HepG2 (cell line): ENCODE measurements around the gene RNASE11. TPM values are rescaled to one million over a fixed set of nuclear protein-coding genes. Genes with fewer than 3 reads are reported as not detected.
A peak's percentile ranks its signal among the peaks of the same experiment; 100 is the strongest.

Experiments used
- BORCS8-MEF2B ChIP-seq: sonication (generic); formaldehyde crosslinking; IDR thresholded peaks from 2 replicates; pipeline ENCODE4 v1.8.0; 2022; ENCODE audit warnings: mild to moderate bottlenecking, missing genetic modification reagents
- BRD4 ChIP-seq: sonication (generic); formaldehyde crosslinking; IDR thresholded peaks from 2 replicates; pipeline ENCODE4 v1.4.0; 2020; ENCODE audit warnings: missing genetic modification reagents
- EEA1 ChIP-seq: sonication (generic); formaldehyde crosslinking; IDR thresholded peaks from 2 replicates; pipeline ENCODE4 v1.5.1; 2020; ENCODE audit warnings: mild to moderate bottlenecking, missing genetic modification reagents, borderline replicate concordance
- ETV6 ChIP-seq: sonication (generic); formaldehyde crosslinking; conservative IDR thresholded peaks from 2 replicates; pipeline ENCODE4 v1.4.0; 2020; ENCODE audit warnings: missing genetic modification reagents
- FOXA1 ChIP-seq, 2 experiments: fragments of 450-650 bp in 1 of 2; sonication (generic) in 1 of 2; formaldehyde crosslinking in 1 of 2; IDR thresholded peaks; 2 replicates each; pipeline versions ENCODE4 v1.4.0 to v1.6.1; 2016 to 2020; ENCODE audit warnings: missing genetic modification reagents in 1 of 2
- FOXC1 ChIP-seq: sonication (generic); formaldehyde crosslinking; IDR thresholded peaks from 2 replicates; pipeline ENCODE4 v1.8.0; 2022; ENCODE audit warnings: mild to moderate bottlenecking, missing genetic modification reagents, borderline replicate concordance
- GATAD2A ChIP-seq: IDR thresholded peaks from 2 replicates; pipeline ENCODE4 v1.6.1; 2016
- HIVEP1 ChIP-seq: sonication (generic); formaldehyde crosslinking; IDR thresholded peaks from 2 replicates; pipeline ENCODE4 v1.4.0; 2020; ENCODE audit warnings: mild to moderate bottlenecking, missing genetic modification reagents
- KMT2A ChIP-seq: sonication (generic); formaldehyde crosslinking; IDR thresholded peaks from 2 replicates; pipeline ENCODE4 v1.4.0; 2020; ENCODE audit warnings: missing genetic modification reagents
- MAF1 ChIP-seq: sonication (generic); formaldehyde crosslinking; IDR thresholded peaks from 2 replicates; pipeline ENCODE4 v1.5.0; 2020; ENCODE audit warnings: missing genetic modification reagents, borderline replicate concordance
- MED1 ChIP-seq: sonication (generic); formaldehyde crosslinking; IDR thresholded peaks from 2 replicates; pipeline ENCODE4 v1.4.0; 2020; ENCODE audit warnings: missing genetic modification reagents
- MED13 ChIP-seq: sonication (generic); formaldehyde crosslinking; IDR thresholded peaks from 2 replicates; pipeline ENCODE4 v1.5.0; 2020; ENCODE audit warnings: missing genetic modification reagents
- MTF1 ChIP-seq: sonication (generic); formaldehyde crosslinking; IDR thresholded peaks from 2 replicates; pipeline ENCODE4 v1.5.0; 2020; ENCODE audit warnings: missing genetic modification reagents
- SP5 ChIP-seq: IDR thresholded peaks from 2 replicates; pipeline ENCODE4 v1.6.1; 2016; ENCODE audit warnings: low read depth, borderline replicate concordance
- SRY ChIP-seq: sonication (generic); formaldehyde crosslinking; IDR thresholded peaks from 2 replicates; pipeline ENCODE4 v1.8.0; 2022; ENCODE audit warnings: mild to moderate bottlenecking, missing genetic modification reagents
- ZBTB43 ChIP-seq: sonication (generic); formaldehyde crosslinking; conservative IDR thresholded peaks from 2 replicates; pipeline ENCODE4 v1.4.0; 2020; ENCODE audit warnings: missing genetic modification reagents
- ZFP36L1 ChIP-seq: sonication (generic); formaldehyde crosslinking; IDR thresholded peaks from 2 replicates; pipeline ENCODE4 v1.8.0; 2022; ENCODE audit warnings: mild to moderate bottlenecking, missing genetic modification reagents, moderate library complexity
- ZMYM2 ChIP-seq: sonication (generic); formaldehyde crosslinking; IDR thresholded peaks from 2 replicates; pipeline ENCODE4 v1.8.0; 2022; ENCODE audit warnings: mild to moderate bottlenecking, missing genetic modification reagents
- ZNF3 ChIP-seq: IDR thresholded peaks from 2 replicates; pipeline ENCODE4 v1.7.0; 2017; ENCODE audit warnings: inconsistent platforms
- ZNF343 ChIP-seq: sonication (generic); formaldehyde crosslinking; IDR thresholded peaks from 2 replicates; pipeline ENCODE4 v1.4.0; 2020; ENCODE audit warnings: mild to moderate bottlenecking, missing genetic modification reagents
- ZNF550 ChIP-seq: sonication (generic); formaldehyde crosslinking; IDR thresholded peaks from 2 replicates; pipeline ENCODE4 v1.4.0; 2020; ENCODE audit warnings: mild to moderate bottlenecking, missing genetic modification reagents, borderline replicate concordance
- ZNF562 ChIP-seq: sonication (generic); formaldehyde crosslinking; IDR thresholded peaks from 2 replicates; pipeline ENCODE4 v1.8.0; 2022; ENCODE audit warnings: missing genetic modification reagents, borderline replicate concordance
- ZNF614 ChIP-seq: IDR thresholded peaks from 2 replicates; pipeline ENCODE4 v1.6.1; 2018; ENCODE audit warnings: missing biosample characterization, missing genetic modification reagents, inconsistent platforms, borderline replicate concordance
- ZNF644 ChIP-seq: IDR thresholded peaks from 2 replicates; pipeline ENCODE4 v1.6.1; 2016; ENCODE audit warnings: low read depth
- ZNF720 ChIP-seq: sonication (generic); formaldehyde crosslinking; IDR thresholded peaks from 2 replicates; pipeline ENCODE4 v1.4.0; 2020; ENCODE audit warnings: missing genetic modification reagents
- ZNF724P ChIP-seq: sonication (generic); formaldehyde crosslinking; IDR thresholded peaks from 2 replicates; pipeline ENCODE4 v1.8.0; 2022; ENCODE audit warnings: missing genetic modification reagents, borderline replicate concordance
- ZNF737 ChIP-seq: sonication (generic); formaldehyde crosslinking; IDR thresholded peaks from 2 replicates; pipeline ENCODE4 v1.5.0; 2020; ENCODE audit warnings: missing genetic modification reagents, mild to moderate bottlenecking, borderline replicate concordance
- ZNF891 ChIP-seq: sonication (generic); formaldehyde crosslinking; IDR thresholded peaks from 2 replicates; pipeline ENCODE4 v1.5.0; 2020; ENCODE audit warnings: mild to moderate bottlenecking, missing genetic modification reagents
- polyA plus RNA-seq, 8 experiments: library from polyadenylated mRNA; depleted of rRNA in 3 of 8; stranded (reverse) in 7 of 8; unstranded in 1 of 8; fragments of >200 nt; fragmentation: Illumina TruSeq in 4 of 8; extraction: Trizol in 4 of 8; gene quantifications; 2 replicates each; pipeline versions ENCODE4 v1.2.1 to v1.2.3, GENCODE V29; 2011 to 2016; ENCODE audit warnings: low read depth in 4 of 8, missing spikeins in 1 of 8, mixed read lengths in 1 of 8; ENCODE audit not compliant: insufficient read depth in 1 of 8
- total RNA-seq, 5 experiments: library from RNA; depleted of rRNA; stranded (reverse); fragments of >200 nt; fragmentation: Illumina TruSeq; extraction: Trizol; gene quantifications; 2 replicates each; pipeline ENCODE4 v1.2.3, GENCODE V29; 2016; ENCODE audit warnings: low read depth in 1 of 5
- TF ChIP-seq, protein P1 (sequence below): sonication (generic); formaldehyde crosslinking; IDR thresholded peaks from 2 replicates; pipeline ENCODE4 v1.8.0; 2022; ENCODE audit warnings: mild to moderate bottlenecking, missing genetic modification reagents, moderate library complexity
- TF ChIP-seq, protein P2 (sequence below): sonication (generic); formaldehyde crosslinking; IDR thresholded peaks from 2 replicates; pipeline ENCODE4 v1.5.0; 2020; ENCODE audit warnings: missing genetic modification reagents

The RNASE11 gene
- total and polyA plus RNA-seq, 2 of the 13 experiments (the other 11 are each of a cell fraction or from before 2014, with no cell fraction given): not detected

DNA sequence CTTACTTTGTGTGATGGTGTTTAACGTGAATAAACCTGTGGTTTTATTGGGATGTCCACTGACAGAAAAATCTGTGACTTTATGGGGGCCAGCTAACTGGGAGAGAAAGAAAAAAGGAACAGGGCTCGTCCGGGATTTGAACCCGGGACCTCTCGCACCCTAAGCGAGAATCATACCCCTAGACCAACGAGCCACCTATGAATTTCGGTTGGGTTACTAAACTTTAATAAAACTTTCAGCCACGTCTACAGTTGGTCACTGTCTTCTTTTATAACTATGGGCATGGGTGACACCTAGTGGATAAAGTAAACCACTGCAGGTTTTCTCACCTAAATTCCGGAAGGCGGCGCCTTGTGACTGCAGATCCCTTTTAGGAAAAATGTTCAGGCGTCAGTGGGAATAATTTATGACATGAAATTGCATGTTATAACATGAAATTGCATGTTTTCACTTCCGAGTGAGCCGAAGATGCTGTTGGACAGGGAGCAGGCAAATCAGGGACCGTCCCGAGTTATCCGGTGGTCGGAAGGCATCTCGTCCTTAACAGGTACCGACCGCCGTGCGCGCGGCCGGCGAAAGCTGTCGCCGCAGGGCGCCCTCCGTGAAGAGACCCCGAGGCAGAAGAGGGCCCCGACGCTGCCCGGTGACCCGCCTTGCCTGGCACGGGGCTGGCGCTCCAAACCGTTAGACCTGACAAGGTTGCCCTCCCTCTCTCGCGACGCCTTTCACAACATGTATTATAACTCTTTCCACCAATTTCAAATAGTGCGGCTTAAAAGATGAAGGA, 21.6 kb upstream of the RNASE11 start (continued):
- TF ChIP-seq BRD4 (CRISPR knock-in tag) (no peak), ZNF724P (peak; percentile 59; the same call in 1 of the 2 replicates), FOXA1 (IDR thresholded peaks at IDR 0.05) (no peak), FOXA1 (CRISPR knock-in tag; IDR thresholded peaks at IDR 0.05) (no peak), ZNF614 (no peak), ZNF720 (CRISPR knock-in tag) (no peak), FOXC1 (no peak), SP5 (CRISPR knock-in tag) (no peak), EEA1 (CRISPR knock-in tag) (no peak), MTF1 (CRISPR knock-in tag) (no peak), ZNF550 (CRISPR knock-in tag) (no peak), ZMYM2 (CRISPR knock-in tag) (no peak), ZFP36L1 (CRISPR knock-in tag) (no peak; the same call in 1 of the 2 replicates), ETV6 (CRISPR knock-in tag) (no peak; the same call in 1 of the 2 replicates), ZNF562 (CRISPR knock-in tag) (no peak), ZNF3 (CRISPR knock-in tag) (no peak), MAF1 (peak; percentile 91; the same call in 1 of the 2 replicates), BORCS8-MEF2B (CRISPR knock-in tag) (0 out of 2 replicates have a peak, but pooled peaks have one; percentile 16), ZNF891 (CRISPR knock-in tag) (peak; percentile 82; the same call in 1 of the 2 replicates), MED13 (CRISPR knock-in tag) (no peak; the same call in 1 of the 2 replicates), HIVEP1 (peak; percentile 76; the same call in 1 of the 2 replicates), ZNF343 (CRISPR knock-in tag) (no peak), ZNF644 (CRISPR knock-in tag) (0 out of 2 replicates have a peak, but pooled peaks have one; percentile 34), KMT2A (CRISPR knock-in tag) (0 out of 2 replicates have a peak, but pooled peaks have one; percentile 23), ZBTB43 (CRISPR knock-in tag) (0 out of 2 replicates have a peak, but pooled peaks have one; percentile 20), GATAD2A (CRISPR knock-in tag) (peak; percentile 71; the same call in 1 of the 2 replicates), MED1 (no peak; the same call in 1 of the 2 replicates), SRY (peak; percentile 49; the same call in 1 of the 2 replicates), ZNF737 (no peak; the same call in 1 of the 2 replicates)
- TF ChIP-seq, protein P1, sequence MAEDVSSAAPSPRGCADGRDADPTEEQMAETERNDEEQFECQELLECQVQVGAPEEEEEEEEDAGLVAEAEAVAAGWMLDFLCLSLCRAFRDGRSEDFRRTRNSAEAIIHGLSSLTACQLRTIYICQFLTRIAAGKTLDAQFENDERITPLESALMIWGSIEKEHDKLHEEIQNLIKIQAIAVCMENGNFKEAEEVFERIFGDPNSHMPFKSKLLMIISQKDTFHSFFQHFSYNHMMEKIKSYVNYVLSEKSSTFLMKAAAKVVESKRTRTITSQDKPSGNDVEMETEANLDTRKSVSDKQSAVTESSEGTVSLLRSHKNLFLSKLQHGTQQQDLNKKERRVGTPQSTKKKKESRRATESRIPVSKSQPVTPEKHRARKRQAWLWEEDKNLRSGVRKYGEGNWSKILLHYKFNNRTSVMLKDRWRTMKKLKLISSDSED (CRISPR knock-in tag): no peak
- TF ChIP-seq, protein P2, sequence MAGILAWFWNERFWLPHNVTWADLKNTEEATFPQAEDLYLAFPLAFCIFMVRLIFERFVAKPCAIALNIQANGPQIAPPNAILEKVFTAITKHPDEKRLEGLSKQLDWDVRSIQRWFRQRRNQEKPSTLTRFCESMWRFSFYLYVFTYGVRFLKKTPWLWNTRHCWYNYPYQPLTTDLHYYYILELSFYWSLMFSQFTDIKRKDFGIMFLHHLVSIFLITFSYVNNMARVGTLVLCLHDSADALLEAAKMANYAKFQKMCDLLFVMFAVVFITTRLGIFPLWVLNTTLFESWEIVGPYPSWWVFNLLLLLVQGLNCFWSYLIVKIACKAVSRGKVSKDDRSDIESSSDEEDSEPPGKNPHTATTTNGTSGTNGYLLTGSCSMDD (CRISPR knock-in tag): no peak
